ENCODE data around the gene MED22.

The MED22 gene

GRCh38 chr9:133355881-133356357 is 8.0 kb upstream of the MED22 start:
- no peak for DNase-seq (ENCODE audit: low read depth in 2 of 2)

- no peak for DNase-seq (ENCODE audit: low read depth in 2 of 2)
These were observed 6.8 kb upstream of the MED22 start for GRCh38 chr9:133354766-133355165.

GRCh38 chr9:133353548-133353947 is 5.6 kb upstream of the MED22 start:
- no peak for DNase-seq (ENCODE audit: low read depth in 2 of 2)

GRCh38 chr9:133352635-133353340 is 4.9 kb upstream of the MED22 start:
- no peak for DNase-seq (ENCODE audit: low read depth in 2 of 2)

GRCh38 chr9:133351908-133352634 is 4.1 kb upstream of the MED22 start:
- DNase-seq (ENCODE audit: low read depth in 2 of 2), result no peak

- DNase-seq (ENCODE audit: low read depth in 2 of 2), result no peak
These were observed 3.6 kb upstream of the MED22 start for GRCh38 chr9:133351526-133351907.

GRCh38 chr9:133349965-133350616 is 2.2 kb upstream of the MED22 start:
- no peak for DNase-seq (ENCODE audit: low read depth in 2 of 2)

- no peak for DNase-seq (ENCODE audit: low read depth in 2 of 2)
These were observed 1.0 kb upstream of the MED22 start for GRCh38 chr9:133348718-133349573.

GRCh38 chr9:133347515-133347984 is 381 bp downstream of the MED22 start:
- DNase-seq (ENCODE audit: low read depth in 2 of 2), result no peak

- DNase-seq (ENCODE audit: low read depth in 2 of 2), result no peak
These were observed 1.7 kb downstream of the MED22 start for GRCh38 chr9:133346021-133346785.

- DNase-seq (ENCODE audit: low read depth in 2 of 2), result no peak
These were observed 2.3 kb downstream of the MED22 start for GRCh38 chr9:133345596-133345995.

- DNase-seq (ENCODE audit: low read depth in 2 of 2), result no peak
These were observed 3.0 kb downstream of the MED22 start for GRCh38 chr9:133344979-133345378.

- DNase-seq (ENCODE audit: low read depth in 2 of 2), result no peak
These were observed 3.9 kb downstream of the MED22 start for GRCh38 chr9:133344071-133344470.

GRCh38 chr9:133342570-133342969 is 5.4 kb downstream of the MED22 start:
- no peak for DNase-seq (ENCODE audit: low read depth in 2 of 2)

- DNase-seq (ENCODE audit: low read depth in 2 of 2), result no peak
These were observed 5.9 kb downstream of the MED22 start for GRCh38 chr9:133342069-133342406.

- DNase-seq (ENCODE audit: low read depth in 2 of 2), result no peak
These were observed 6.4 kb downstream of the MED22 start for GRCh38 chr9:133341369-133342068.

GRCh38 chr9:133340916-133341315 is 7.0 kb downstream of the MED22 start:
- DNase-seq (ENCODE audit: low read depth in 2 of 2), result no peak

GRCh38 chr9:133340256-133340655 is 7.7 kb downstream of the MED22 start:
- no peak for DNase-seq (ENCODE audit: low read depth in 2 of 2)

GRCh38 chr9:133339641-133340040 is 8.3 kb downstream of the MED22 start:
- no peak for DNase-seq (ENCODE audit: low read depth in 2 of 2)
